T follicular helper cell (primary cell): ENCODE data around the gene ATP6V0A1.
"Not testable (repeated sequence)": the region's sequence is repeated elsewhere in the genome, so short reads cannot be mapped to it uniquely, and the experiment has no call there.

Experiments
- DNase-seq: peaks from one replicate; pipeline ENCODE4 v3.0.0-alpha.2; 2020; ENCODE audit warnings: low read depth
- total RNA-seq, 2 experiments: gene quantifications; one replicate each; lab custom pipeline; 2026; lab: John Stamatoyannopoulos, UW

Gene ATP6V0A1
- total RNA-seq: 7.2 to 8.4 reads per million in 2 experiments

GRCh38 chr17:42458497-42459255, at the start of gene ATP6V0A1:
ATP6V0A1 (plus strand) TSS chr17:42458878; CDS start chr17:42460895, 2,017 bp downstream.
- DNase-seq: peak; percentile 77

GRCh38 chr17:42409523-42410318, 49.0 kb upstream of the ATP6V0A1 start:
- no peak for DNase-seq

GRCh38 chr17:42410319-42410685, 48.4 kb upstream of the ATP6V0A1 start:
- DNase-seq: no peak

GRCh38 chr17:42411361-42411760, 47.3 kb upstream of the ATP6V0A1 start:
- no peak for DNase-seq

GRCh38 chr17:42411905-42412679, 46.6 kb upstream of the ATP6V0A1 start:
- no peak for DNase-seq

- no peak for DNase-seq
Observed at GRCh38 chr17:42413464-42414040, 45.1 kb upstream of the ATP6V0A1 start.

GRCh38 chr17:42414704-42415409, 43.8 kb upstream of the ATP6V0A1 start:
- DNase-seq: peak; percentile 23

GRCh38 chr17:42417981-42418380, 40.7 kb upstream of the ATP6V0A1 start:
- not testable (repeated sequence) for DNase-seq

- DNase-seq: no peak
Observed at GRCh38 chr17:42421136-42421506, 37.6 kb upstream of the ATP6V0A1 start.

- no peak for DNase-seq
Observed at GRCh38 chr17:42421507-42422338, 37.0 kb upstream of the ATP6V0A1 start.

GRCh38 chr17:42422412-42422957, 36.2 kb upstream of the ATP6V0A1 start:
- DNase-seq: no peak

- no peak for DNase-seq
Observed at GRCh38 chr17:42422958-42423712, 35.5 kb upstream of the ATP6V0A1 start, which contains the start of gene CAVIN1. CAVIN1 (minus strand) TSS chr17:42423256; CDS start chr17:42423097, 159 bp downstream.

GRCh38 chr17:42423766-42424165, 34.9 kb upstream of the ATP6V0A1 start:
- no peak for DNase-seq

- DNase-seq: no peak
Observed at GRCh38 chr17:42424991-42425610, 33.6 kb upstream of the ATP6V0A1 start.

- no peak for DNase-seq
Observed at GRCh38 chr17:42428141-42428944, 30.3 kb upstream of the ATP6V0A1 start.

GRCh38 chr17:42429726-42430447, 28.8 kb upstream of the ATP6V0A1 start:
- DNase-seq: no peak

GRCh38 chr17:42431758-42432161, 26.9 kb upstream of the ATP6V0A1 start:
- no peak for DNase-seq
